Ishikawa (cell line): ENCODE results near the gene WFIKKN1.
A peak's percentile ranks its signal among the peaks of the same experiment; 100 is the strongest.

Experiments used
- CEBPB ChIP-seq: IDR thresholded peaks from 2 replicates; pipeline ENCODE4 v1.6.1; 2012
- CREB1 ChIP-seq: IDR thresholded peaks from 2 replicates; pipeline ENCODE4 v1.6.1; 2012; ENCODE audit warnings: low read depth
- EGR1 ChIP-seq: IDR thresholded peaks from 2 replicates; pipeline ENCODE4 v1.6.1; 2012
- EP300 ChIP-seq: IDR thresholded peaks from 2 replicates; pipeline ENCODE4 v1.6.1; 2012; ENCODE audit warnings: borderline replicate concordance
- FOXM1 ChIP-seq: IDR thresholded peaks from 2 replicates; pipeline ENCODE4 v1.6.1; 2012; ENCODE audit warnings: low read depth, borderline replicate concordance
- MAX ChIP-seq: IDR thresholded peaks from 2 replicates; pipeline ENCODE4 v1.6.1; 2012
- NFIC ChIP-seq: IDR thresholded peaks from 2 replicates; pipeline ENCODE4 v1.6.1; 2012
- RAD21 ChIP-seq: IDR thresholded peaks from 2 replicates; pipeline ENCODE4 v1.6.1; 2012; ENCODE audit warnings: low read depth
- REST ChIP-seq: IDR thresholded peaks from 2 replicates; pipeline ENCODE4 v1.6.1; 2012; ENCODE audit warnings: low read depth, mild to moderate bottlenecking
- TAF1 ChIP-seq: IDR thresholded peaks from 2 replicates; pipeline ENCODE4 v1.6.1; 2012; ENCODE audit warnings: low read depth, mild to moderate bottlenecking
- TCF12 ChIP-seq: IDR thresholded peaks from 2 replicates; pipeline ENCODE4 v1.6.1; 2012; ENCODE audit warnings: low read depth
- TEAD4 ChIP-seq: IDR thresholded peaks from 2 replicates; pipeline ENCODE4 v1.6.1; 2012
- USF1 ChIP-seq: IDR thresholded peaks from 2 replicates; pipeline ENCODE4 v1.6.1; 2012
- YY1 ChIP-seq: IDR thresholded peaks from 2 replicates; pipeline ENCODE4 v1.6.1; 2012; ENCODE audit warnings: low read depth
- ZBTB7A ChIP-seq: IDR thresholded peaks from 2 replicates; pipeline ENCODE4 v1.6.1; 2012; ENCODE audit warnings: low read depth

Gene WFIKKN1

GRCh38 chr16:615122-615521, 15.7 kb upstream of the WFIKKN1 start:
- no peak for TF ChIP-seq ZBTB7A
- 0 out of 2 replicates have a peak, but pooled peaks have one; percentile 50 for TF ChIP-seq EGR1
- TF ChIP-seq MAX = 0 out of 2 replicates have a peak, but pooled peaks have one; percentile 13
- no peak for TF ChIP-seq TEAD4
- no peak for TF ChIP-seq TCF12

- TF ChIP-seq CREB1 (no peak), ZBTB7A (no peak), EP300 (no peak)
These were observed 13.8 kb upstream of the WFIKKN1 start for GRCh38 chr16:616733-617586.

GRCh38 chr16:617855-618254, 12.9 kb upstream of the WFIKKN1 start:
- TF ChIP-seq TEAD4 = no peak
- TF ChIP-seq FOXM1 = no peak

GRCh38 chr16:619476-620100, 11.2 kb upstream of the WFIKKN1 start:
- TF ChIP-seq ZBTB7A (no peak), YY1 (no peak), RAD21 (no peak), MAX (no peak), EGR1 (no peak), CEBPB (no peak), USF1 (no peak), FOXM1 (no peak), NFIC (no peak), TAF1 (no peak), CREB1 (no peak), TEAD4 (no peak), EP300 (no peak)

- TF ChIP-seq CEBPB = no peak
- no peak for TF ChIP-seq NFIC
- no peak for TF ChIP-seq EGR1
- TF ChIP-seq EP300 = no peak
- no peak for TF ChIP-seq TCF12
- no peak for TF ChIP-seq USF1
- TF ChIP-seq ZBTB7A = no peak
- TF ChIP-seq RAD21 = no peak
- no peak for TF ChIP-seq YY1
- no peak for TF ChIP-seq CREB1
- no peak for TF ChIP-seq TAF1
- no peak for TF ChIP-seq TEAD4
- TF ChIP-seq FOXM1 = no peak
- no peak for TF ChIP-seq MAX
- TF ChIP-seq REST = no peak
These were observed 9.9 kb upstream of the WFIKKN1 start for GRCh38 chr16:620700-621525.

GRCh38 chr16:621526-622105, 9.2 kb upstream of the WFIKKN1 start:
- peak; percentile 39; the same call in 1 of the 2 replicates for TF ChIP-seq USF1
- no peak for TF ChIP-seq REST
- TF ChIP-seq MAX = 0 out of 2 replicates have a peak, but pooled peaks have one; percentile 13
- TF ChIP-seq EP300 = no peak
- TF ChIP-seq CEBPB = no peak
